NOMO-1 treated with DMSO at 0.1 percent for 48 hours (cell line): Measurements from ENCODE around the gene AMN1.
A peak's percentile ranks its signal among the peaks of the same experiment; 100 is the strongest.
"Not testable (repeated sequence)": the region's sequence is repeated elsewhere in the genome, so short reads cannot be mapped to it uniquely, and the experiment has no call there.

Source experiments
- DNase-seq: peaks from one replicate; lab custom pipeline; 2025; ENCODE audit not compliant: unreplicated experiment; lab: John Stamatoyannopoulos, UW

Gene AMN1

GRCh38 chr12:31733549-31734432 lies 5.0 kb upstream of the AMN1 start:
- not testable (repeated sequence) for DNase-seq

DNA sequence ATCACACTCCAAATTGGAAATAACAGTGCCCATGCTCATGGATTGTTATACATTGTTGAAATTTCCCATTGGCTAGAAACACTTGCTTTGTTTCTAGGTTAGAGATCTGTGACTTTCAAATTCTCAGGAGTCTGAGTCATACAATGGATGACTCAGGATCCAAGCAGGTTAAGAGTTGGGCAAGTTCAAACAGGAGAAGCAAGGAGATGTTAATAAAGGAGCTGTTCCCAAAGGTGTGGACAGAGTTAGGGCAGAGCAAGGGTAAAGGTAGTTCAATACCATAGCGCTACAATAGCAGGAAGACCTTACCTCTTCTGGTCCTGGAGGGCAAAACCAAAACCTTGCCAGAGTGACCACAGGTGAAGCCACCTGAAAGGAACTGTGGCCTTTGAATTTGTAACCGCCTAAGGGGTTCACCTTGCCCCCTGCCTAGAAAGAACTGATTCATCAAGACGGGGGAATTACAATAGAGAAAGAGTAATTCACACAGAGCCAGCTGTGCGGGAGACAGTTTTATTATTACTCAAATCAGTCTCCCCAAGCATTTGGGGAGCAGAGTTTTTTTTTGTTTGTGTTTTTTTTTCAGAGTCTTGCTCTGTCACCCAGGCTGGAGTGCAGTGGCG lies 4.2 kb upstream of the AMN1 start:
- DNase-seq: no peak

DNA sequence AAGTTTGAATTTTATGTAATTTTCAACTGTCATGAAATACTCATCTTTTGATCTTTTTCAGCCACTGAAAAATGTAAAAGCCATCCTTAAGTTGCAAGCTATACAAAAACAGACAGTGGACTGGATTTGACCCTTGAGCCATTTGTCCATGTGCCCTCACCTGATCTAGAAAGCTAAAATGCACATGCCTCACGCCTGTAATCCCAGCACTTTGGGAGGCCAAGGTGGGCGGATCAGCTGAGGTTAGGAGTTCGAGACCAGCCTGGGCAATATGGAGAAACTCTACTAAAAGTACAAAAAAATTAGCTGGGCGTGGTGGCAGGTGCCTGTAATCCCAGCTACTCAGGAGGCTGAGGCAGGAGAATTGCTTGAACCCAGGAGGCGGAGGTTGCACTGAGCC lies 2.4 kb upstream of the AMN1 start:
- DNase-seq: not testable (repeated sequence)

DNA sequence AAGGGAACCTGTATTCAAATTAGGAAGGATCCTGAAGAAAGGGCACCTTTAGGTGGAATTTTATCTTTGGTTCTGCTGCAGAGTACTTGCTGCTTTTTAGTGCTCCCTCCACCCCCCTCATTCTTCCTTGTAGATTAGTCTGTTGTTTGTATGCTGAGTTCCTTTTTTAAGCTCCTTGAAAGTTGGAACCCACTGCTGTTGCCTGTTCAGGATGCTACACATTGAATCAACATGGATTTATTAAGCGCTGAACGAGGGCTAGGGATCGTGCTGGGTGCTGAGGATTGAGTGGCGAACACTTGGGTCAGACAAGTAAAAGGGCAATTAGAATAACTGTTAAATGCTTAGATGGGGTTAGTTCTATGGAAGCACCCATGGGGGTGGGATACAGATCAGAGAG lies 884 bp upstream of the AMN1 start:
- no peak for DNase-seq

DNA sequence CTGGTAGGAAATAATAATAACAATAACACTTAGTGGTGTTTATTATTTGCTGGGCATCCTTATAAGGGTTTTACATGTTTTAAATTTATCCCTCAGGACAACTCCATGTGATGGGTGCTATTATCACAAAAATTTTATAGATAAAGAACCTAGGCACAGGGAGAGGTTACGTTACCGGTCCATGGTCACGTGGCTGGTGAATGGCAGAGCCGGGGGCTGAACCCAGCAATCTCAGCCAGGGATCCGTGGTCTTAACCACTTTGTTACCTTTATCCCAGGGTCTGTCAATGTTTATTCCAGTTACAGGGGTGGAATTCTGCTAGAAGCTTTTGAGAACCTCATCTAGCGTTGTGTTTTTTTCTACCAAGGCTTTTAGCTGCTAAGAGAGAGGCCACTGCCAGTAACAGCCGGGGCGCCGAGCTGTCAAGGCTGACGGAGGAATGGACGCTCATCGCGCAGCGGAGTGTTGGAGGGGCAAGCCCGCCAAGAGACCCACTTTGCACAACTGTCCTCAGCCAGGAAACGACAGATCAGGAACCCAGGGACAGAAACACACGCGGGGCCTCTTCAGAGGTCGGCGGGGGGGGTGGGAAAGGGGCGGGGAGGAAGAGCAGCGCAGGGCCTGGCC lies 418 bp downstream of the AMN1 start:
- DNase-seq: peak; percentile 31

DNA sequence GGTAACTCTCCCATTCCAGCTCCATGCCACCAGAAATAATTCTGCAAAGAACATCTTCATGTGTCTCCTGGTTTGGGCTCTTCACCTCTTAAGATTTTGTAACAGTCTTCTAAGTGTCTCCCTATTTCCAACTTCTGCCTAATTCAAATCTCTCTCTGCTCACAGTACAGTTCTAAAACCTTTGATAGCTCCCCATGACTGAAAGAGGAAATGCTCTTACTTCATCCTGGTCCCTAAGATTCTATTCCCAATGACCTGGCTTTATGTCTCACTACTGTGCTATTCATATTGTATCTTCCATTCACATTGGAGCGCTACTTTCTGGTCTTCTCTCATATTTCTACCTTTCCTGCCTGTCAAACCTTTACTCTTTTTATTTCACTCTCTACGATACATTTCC lies 1.6 kb downstream of the AMN1 start:
- DNase-seq: no peak

- DNase-seq: peak; percentile 21
Measured at GRCh38 chr12:31726575-31726974, 2.2 kb downstream of the AMN1 start.

DNA sequence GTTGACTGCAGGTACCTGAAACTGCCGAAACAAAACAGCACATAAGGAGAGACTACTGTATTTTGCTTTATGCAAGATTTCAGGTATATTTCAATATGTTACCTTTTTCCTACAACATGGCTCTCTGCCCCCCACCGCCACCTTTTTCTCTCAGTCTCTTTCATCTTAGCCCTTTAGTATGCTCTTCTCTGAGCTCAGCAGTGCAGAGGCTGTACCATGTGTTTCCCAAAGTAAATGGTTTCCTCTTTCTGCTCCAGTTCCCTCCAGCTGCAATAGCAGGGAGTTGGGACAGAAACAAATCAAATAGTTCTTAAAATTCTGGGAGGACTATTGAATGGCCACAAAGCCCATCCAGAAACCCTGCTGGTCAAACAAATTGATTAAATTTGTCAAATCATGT lies 4.3 kb downstream of the AMN1 start:
- DNase-seq: no peak

- no peak for DNase-seq
Measured at GRCh38 chr12:31722580-31722979, 6.2 kb downstream of the AMN1 start.

DNA sequence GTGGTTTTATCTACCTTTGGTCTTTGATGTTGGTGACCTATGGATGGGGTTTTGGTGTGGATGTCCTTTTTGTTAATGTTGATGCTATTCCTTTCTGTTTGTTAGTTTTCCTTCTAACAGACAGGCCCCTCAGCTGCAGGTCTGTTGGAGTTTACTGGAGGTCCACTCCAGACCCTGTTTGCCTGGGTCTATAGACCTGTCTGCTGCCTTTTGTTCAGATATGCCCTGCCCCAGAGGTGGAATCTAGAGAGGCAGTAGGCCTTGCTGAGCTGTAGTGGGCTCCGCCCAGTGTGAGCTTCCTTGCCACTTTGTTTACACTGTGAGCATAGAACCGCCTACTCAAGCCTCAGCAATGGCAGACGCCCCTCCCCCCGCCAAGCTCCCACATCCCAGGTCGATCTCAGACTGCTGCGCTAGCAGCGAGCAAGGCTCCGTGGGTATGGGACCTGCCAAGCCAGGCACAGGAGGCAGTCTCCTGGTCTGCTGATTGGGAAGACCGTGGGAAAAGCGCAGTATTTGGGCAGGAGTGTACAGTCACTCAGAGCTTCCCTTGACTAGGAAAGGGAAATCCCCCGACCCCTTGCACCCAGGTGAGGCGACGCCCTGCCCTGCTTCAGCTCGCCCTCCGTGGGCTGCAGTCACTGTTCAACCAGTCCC lies 10.2 kb downstream of the AMN1 start:
- not testable (repeated sequence) for DNase-seq

DNA sequence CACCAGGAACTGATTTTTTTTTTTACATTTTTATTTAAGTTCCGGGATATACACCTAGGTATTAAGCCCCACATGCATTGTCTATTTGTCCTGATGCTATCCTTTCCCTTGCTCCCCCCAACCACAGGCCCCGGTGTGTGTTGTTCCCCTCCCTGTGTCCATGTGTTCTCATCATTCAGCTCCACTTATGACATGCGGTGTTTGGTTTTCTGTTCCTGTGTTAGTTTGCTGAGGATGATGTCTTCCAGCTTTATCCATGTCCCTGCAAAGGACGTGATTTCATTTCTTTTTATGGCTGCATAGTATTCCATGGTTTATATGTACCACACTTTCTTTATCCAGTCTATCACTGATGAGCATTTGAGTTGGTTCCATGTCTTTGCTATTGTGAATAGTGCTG lies 11.8 kb downstream of the AMN1 start:
- DNase-seq: not testable (repeated sequence)

DNA sequence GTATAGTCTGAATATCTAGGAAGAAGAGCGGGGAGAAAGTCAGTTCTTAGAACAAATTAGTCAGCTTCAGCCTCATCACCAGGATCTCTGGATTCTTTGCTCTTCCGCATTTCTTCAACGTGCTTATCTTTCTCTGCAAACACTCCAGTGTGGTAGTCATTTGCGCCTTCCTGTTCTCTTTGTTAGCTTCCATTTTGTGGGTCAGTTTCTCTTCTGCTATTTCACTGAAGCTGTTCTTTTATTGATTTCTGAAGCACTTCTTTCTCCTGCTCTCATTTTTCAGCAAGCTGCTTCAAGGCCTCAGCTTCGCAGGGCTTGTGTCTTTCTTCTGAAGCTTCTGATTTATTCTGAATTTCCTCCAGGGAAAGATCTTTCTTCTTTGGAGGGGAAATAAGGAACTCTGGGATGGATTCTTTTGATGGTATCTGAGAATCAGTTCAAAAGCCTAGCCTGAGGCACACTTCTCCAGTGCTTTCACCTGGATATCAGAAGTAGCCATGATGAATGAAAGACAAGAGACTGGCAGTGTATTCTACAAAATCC lies 13.5 kb downstream of the AMN1 start:
- peak; percentile 93 for DNase-seq

DNA sequence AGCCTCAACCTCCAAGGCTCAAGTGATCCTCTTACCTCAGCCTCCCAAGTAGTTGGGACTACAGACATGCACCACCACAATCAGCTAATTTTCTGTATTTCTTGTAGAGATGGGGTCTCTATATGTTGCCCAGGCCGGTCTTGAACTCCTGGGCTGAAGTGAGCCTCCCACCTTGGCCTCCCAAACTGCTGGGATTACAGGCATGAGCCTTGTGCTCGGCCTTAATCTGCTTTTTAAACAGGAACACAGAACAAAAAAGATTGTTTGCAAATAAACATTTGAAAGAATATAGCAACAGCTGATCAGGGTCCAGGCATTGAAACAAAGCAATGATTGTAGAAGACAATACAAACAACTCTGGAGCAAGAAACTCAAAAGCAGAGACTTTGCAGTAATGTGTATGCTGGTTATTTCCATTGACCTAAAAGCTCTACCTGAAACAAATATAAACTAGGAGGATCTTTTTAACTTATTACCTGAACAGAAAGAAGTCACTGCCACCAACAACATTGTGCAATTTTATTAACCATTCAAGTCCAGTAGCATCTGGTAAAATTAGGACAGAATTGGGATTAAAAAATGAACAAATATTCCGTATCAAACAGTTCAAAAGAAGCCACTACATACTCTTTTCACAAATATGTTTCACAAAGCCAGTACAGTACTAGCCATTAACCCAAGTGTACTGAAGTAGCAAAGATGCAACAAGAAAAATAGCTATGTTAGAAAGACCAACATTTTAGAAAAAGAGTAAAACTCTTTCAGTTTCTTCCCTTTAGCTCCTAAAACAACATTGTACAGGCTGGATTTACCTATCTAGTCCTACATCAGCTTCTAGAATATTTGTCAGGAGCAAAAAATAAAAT lies 14.2 kb downstream of the AMN1 start:
- no peak for DNase-seq

DNA sequence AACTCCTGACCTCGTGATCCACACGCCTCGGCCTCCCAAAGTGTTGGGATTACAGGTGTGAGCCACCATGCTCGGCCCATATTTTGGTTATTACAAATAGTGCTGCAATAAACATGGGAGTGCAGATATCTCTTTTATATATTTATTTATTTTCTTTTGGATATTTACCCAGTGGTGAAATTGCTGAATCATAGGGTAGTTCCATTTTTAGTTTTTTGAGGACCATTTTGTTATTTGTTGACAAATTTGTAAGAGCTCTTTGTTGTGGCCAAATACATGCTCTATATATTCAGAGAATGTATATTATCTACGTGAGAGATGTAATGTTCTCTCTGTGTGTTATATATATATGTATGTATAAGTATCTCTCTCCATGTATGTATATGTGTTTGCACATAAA lies 15.9 kb downstream of the AMN1 start:
- DNase-seq: no peak

- DNase-seq: no peak
Measured at GRCh38 chr12:31710021-31710818, 18.6 kb downstream of the AMN1 start.

GRCh38 chr12:31708118-31708517 lies 20.7 kb downstream of the AMN1 start:
- not testable (repeated sequence) for DNase-seq

- DNase-seq: no peak
Measured at GRCh38 chr12:31705621-31706020, 23.2 kb downstream of the AMN1 start.

DNA sequence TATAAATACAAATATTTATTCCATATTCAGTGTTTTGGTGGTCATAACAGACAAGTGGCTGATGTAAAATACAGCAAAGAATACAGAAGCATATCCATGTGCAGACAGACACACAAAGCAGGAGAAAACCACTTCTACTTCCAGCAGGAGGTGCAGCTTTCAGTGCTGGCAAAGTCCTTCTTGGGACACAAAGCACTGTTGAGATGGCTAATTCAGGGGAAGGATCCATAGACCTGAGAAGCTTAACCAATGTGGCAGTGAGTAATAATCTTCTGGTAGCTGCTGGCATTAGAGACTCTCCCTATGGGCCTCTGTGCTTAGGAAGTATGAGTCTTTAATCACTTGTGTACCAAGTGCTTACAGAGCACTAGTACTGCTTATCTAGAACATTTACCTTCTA lies 26.8 kb downstream of the AMN1 start:
- no peak for DNase-seq

DNA sequence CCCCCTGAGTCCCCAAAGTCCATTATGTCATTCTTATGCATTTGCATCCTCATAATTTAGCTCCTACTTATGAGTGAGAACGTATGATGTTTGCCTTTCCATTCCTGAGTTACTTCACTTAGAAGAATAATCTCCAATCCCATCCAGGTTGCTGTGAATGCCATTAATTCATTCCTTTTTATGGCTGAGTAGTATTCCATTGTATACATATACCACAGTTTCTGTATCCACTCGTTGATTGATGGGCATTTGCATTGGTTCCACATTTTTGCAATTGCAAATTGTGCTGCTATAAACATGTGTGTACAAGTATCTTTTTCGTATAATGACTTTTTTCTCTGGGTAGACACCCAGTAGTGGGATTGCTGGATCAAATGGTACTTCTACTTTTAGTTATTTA lies 38.9 kb downstream of the AMN1 start:
- DNase-seq: not testable (repeated sequence)
